ENCODE measurements around the gene NACC2. TPM values are rescaled to one million over a fixed set of nuclear protein-coding genes. Genes with fewer than 3 reads are reported as not detected.

NACC2 gene
- total and polyA plus RNA-seq, 2 donors (not counting 3 experiments of a cell fraction or from before 2014, with no cell fraction given) = 15.8 to 27.1 TPM

- Histone ChIP-seq H3K27ac (ENCODE audit: insufficient read depth, low read depth, low read length) (no peak overlapping the region), H3K4me1 (ENCODE audit: control insufficient read depth, extremely low read depth, insufficient read depth, low read length) (peaks cover 5% of the 10 kb centered on the region), H3K79me2 (ENCODE audit: control insufficient read depth, insufficient read depth, low read length) (no peaks in the 10 kb centered on the region), H3K9ac (replicated peaks; ENCODE audit: extremely low read depth, insufficient read depth, low read length) (no peak overlapping the region), H3K9me1 (replicated peaks; ENCODE audit: control insufficient read depth, extremely low read depth, insufficient read depth, low read length) (no peaks in the 10 kb centered on the region), H3K36me3 (ENCODE audit: control insufficient read depth in 2 of 2, extremely low read depth in 1 of 2, insufficient read depth in 2 of 2, low read length in 2 of 2) (no peaks in the 10 kb centered on the region), H4K20me1 (replicated peaks; ENCODE audit: control insufficient read depth, extremely low read depth, insufficient read depth, low read length) (no peaks in the 10 kb centered on the region), H3K4me2 (ENCODE audit: insufficient read depth, low read length) (no peak overlapping the region), H2AFZ (ENCODE audit: low read depth, low read length) (no peak overlapping the region), H3K9me3 (replicated peaks; ENCODE audit: control insufficient read depth, insufficient read depth, low read length) (no peaks in the 10 kb centered on the region), H3K4me3 (replicated peaks in 1 of 3; ENCODE audit: insufficient read depth in 1 of 3, low read depth in 1 of 3, low read length in 3 of 3) (no peak overlapping the region), H3K27me3 (ENCODE audit: control insufficient read depth in 2 of 2, insufficient read depth in 2 of 2, low read length in 2 of 2) (no peaks in the 10 kb centered on the region)
- DNase-seq (ENCODE audit: low read depth, low spot score) (no peak), FAIRE-seq (no peak)
- dilution Hi-C loops (cut with MboI; ENCODE audit: extremely low pct_ligation_motif_present, low sequenced_read_pairs) = no loop called here
- ChIA-PET CTCF (no interaction called here), POLR2A (no interaction called here)
- no TSS peak for BruUV-seq (replicated peaks)
- no peak for TF ChIP-seq MAX (IDR thresholded peaks at IDR 0.05; ENCODE audit: insufficient read depth, insufficient read length)
- TF ChIP-seq POLR2AphosphoS5 (IDR thresholded peaks at IDR 0.05; ENCODE audit: insufficient read depth, low read depth, low read length) = no peak
- TF ChIP-seq CTCF (IDR thresholded peaks at IDR 0.05; ENCODE audit: extremely low read depth in 1 of 2, insufficient read depth in 1 of 2, low read depth in 1 of 2, low read length in 2 of 2) = no peak
- no peak for TF ChIP-seq POLR2A (IDR thresholded peaks at IDR 0.05; ENCODE audit: low read depth, low read length)
- no peak for TF ChIP-seq JUN (IDR thresholded peaks at IDR 0.05; ENCODE audit: borderline replicate concordance, insufficient read depth, insufficient read length, low read depth)
- TF ChIP-seq EZH2 (IDR thresholded peaks at IDR 0.05; ENCODE audit: borderline replicate concordance, low read depth, low read length, severe bottlenecking) = no peak
- TF ChIP-seq MYC (IDR thresholded peaks at IDR 0.05; ENCODE audit: low read depth, low read length) = no peak
- no peak for TF ChIP-seq FOS (IDR thresholded peaks at IDR 0.05; ENCODE audit: borderline replicate concordance, insufficient read depth, low read length)
- TF ChIP-seq GATA2 (IDR thresholded peaks at IDR 0.05; ENCODE audit: insufficient read depth, insufficient read length, low read depth, low read length) = no peak
- intact Hi-C loops (cut with micrococcal nuclease) = no loop called here
These were observed 9.4 kb upstream of the NACC2 start for GRCh38 chr9:136104488-136104800.
